ENCODE measurements around the gene PPP2R5C. TPM values are rescaled to one million over a fixed set of nuclear protein-coding genes. Genes with fewer than 3 reads are reported as not detected.

Gene PPP2R5C
- total and polyA plus RNA-seq, 9 of the 15 experiments (the other 6 are each of a cell fraction or from before 2014, with no cell fraction given), result 284 to 617 (median 395) TPM

- TF ChIP-seq, protein P1, sequence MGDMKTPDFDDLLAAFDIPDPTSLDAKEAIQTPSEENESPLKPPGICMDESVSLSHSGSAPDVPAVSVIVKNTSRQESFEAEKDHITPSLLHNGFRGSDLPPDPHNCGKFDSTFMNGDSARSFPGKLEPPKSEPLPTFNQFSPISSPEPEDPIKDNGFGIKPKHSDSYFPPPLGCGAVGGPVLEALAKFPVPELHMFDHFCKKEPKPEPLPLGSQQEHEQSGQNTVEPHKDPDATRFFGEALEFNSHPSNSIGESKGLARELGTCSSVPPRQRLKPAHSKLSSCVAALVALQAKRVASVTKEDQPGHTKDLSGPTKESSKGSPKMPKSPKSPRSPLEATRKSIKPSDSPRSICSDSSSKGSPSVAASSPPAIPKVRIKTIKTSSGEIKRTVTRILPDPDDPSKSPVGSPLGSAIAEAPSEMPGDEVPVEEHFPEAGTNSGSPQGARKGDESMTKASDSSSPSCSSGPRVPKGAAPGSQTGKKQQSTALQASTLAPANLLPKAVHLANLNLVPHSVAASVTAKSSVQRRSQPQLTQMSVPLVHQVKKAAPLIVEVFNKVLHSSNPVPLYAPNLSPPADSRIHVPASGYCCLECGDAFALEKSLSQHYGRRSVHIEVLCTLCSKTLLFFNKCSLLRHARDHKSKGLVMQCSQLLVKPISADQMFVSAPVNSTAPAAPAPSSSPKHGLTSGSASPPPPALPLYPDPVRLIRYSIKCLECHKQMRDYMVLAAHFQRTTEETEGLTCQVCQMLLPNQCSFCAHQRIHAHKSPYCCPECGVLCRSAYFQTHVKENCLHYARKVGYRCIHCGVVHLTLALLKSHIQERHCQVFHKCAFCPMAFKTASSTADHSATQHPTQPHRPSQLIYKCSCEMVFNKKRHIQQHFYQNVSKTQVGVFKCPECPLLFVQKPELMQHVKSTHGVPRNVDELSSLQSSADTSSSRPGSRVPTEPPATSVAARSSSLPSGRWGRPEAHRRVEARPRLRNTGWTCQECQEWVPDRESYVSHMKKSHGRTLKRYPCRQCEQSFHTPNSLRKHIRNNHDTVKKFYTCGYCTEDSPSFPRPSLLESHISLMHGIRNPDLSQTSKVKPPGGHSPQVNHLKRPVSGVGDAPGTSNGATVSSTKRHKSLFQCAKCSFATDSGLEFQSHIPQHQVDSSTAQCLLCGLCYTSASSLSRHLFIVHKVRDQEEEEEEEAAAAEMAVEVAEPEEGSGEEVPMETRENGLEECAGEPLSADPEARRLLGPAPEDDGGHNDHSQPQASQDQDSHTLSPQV (IDR thresholded peaks at IDR 0.05), result peak; percentile 50
- TF ChIP-seq NR2F6 (CRISPR knock-in tag; IDR thresholded peaks at IDR 0.05), result no peak
- peak; percentile 89 for TF ChIP-seq NFRKB (IDR thresholded peaks at IDR 0.05; ENCODE audit: low read depth)
- peak; percentile 46 for TF ChIP-seq CHD2 (IDR thresholded peaks at IDR 0.05; ENCODE audit: low read depth, low read length)
- TF ChIP-seq RB1 (IDR thresholded peaks at IDR 0.05; ENCODE audit: low read depth), result no peak
- TF ChIP-seq NELFE (IDR thresholded peaks at IDR 0.05; ENCODE audit: insufficient read depth, insufficient read length), result no peak
- TF ChIP-seq NCOA4 (IDR thresholded peaks at IDR 0.05; ENCODE audit: partially characterized antibody), result no peak
- TF ChIP-seq NRF1 (conservative IDR thresholded peaks at IDR 0.05 in 1 of 2, IDR thresholded peaks at IDR 0.05 in 1 of 2), result peak; percentile 25 to 31; a peak in 2 of 4 replicates
- peak; percentile 83 for TF ChIP-seq TBP (optimal IDR thresholded peaks at IDR 0.05; ENCODE audit: low read depth, low read length)
- no peak for TF ChIP-seq ID3 (CRISPR knock-in tag; IDR thresholded peaks at IDR 0.05)
- TF ChIP-seq ID3 (tag; IDR thresholded peaks at IDR 0.05), result 0 out of 2 replicates have a peak, but pooled peaks have one; percentile 68
- TF ChIP-seq, protein P2, sequence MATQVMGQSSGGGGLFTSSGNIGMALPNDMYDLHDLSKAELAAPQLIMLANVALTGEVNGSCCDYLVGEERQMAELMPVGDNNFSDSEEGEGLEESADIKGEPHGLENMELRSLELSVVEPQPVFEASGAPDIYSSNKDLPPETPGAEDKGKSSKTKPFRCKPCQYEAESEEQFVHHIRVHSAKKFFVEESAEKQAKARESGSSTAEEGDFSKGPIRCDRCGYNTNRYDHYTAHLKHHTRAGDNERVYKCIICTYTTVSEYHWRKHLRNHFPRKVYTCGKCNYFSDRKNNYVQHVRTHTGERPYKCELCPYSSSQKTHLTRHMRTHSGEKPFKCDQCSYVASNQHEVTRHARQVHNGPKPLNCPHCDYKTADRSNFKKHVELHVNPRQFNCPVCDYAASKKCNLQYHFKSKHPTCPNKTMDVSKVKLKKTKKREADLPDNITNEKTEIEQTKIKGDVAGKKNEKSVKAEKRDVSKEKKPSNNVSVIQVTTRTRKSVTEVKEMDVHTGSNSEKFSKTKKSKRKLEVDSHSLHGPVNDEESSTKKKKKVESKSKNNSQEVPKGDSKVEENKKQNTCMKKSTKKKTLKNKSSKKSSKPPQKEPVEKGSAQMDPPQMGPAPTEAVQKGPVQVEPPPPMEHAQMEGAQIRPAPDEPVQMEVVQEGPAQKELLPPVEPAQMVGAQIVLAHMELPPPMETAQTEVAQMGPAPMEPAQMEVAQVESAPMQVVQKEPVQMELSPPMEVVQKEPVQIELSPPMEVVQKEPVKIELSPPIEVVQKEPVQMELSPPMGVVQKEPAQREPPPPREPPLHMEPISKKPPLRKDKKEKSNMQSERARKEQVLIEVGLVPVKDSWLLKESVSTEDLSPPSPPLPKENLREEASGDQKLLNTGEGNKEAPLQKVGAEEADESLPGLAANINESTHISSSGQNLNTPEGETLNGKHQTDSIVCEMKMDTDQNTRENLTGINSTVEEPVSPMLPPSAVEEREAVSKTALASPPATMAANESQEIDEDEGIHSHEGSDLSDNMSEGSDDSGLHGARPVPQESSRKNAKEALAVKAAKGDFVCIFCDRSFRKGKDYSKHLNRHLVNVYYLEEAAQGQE (IDR thresholded peaks at IDR 0.05; ENCODE audit: borderline replicate concordance), result peak; percentile 82
- TF ChIP-seq, protein P2 (CRISPR knock-in tag; IDR thresholded peaks at IDR 0.05; ENCODE audit: low read depth), result no peak; the same call in 1 of the 2 replicates
- TF ChIP-seq, protein P3, sequence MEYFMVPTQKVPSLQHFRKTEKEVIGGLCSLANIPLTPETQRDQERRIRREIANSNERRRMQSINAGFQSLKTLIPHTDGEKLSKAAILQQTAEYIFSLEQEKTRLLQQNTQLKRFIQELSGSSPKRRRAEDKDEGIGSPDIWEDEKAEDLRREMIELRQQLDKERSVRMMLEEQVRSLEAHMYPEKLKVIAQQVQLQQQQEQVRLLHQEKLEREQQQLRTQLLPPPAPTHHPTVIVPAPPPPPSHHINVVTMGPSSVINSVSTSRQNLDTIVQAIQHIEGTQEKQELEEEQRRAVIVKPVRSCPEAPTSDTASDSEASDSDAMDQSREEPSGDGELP (CRISPR knock-in tag; IDR thresholded peaks at IDR 0.05; ENCODE audit: borderline replicate concordance), result peak; percentile 81
These were observed 48.4 kb downstream of the PPP2R5C start (continued) for GRCh38 chr14:101809671-101810514.
